Upper lobe of left lung (tissue), 4 donors: ENCODE measurements around the gene PTPRS.
"Not testable (repeated sequence)": the region's sequence is repeated elsewhere in the genome, so short reads cannot be mapped to it uniquely, and the experiment has no call there.

Experiments
- EP300 ChIP-seq, 4 donors: sonication (generic); formaldehyde crosslinking; IDR thresholded peaks; one replicate each; pipeline ENCODE4 v1.5.1; 2017; ENCODE audit warnings: antibody characterized with exemption in 4 of 4, control low read depth in 2 of 4
- POLR2A ChIP-seq, 4 donors: fragments of 450-650 bp; IDR thresholded peaks; one replicate each; pipeline ENCODE4 v1.5.1; 2016 to 2017; ENCODE audit warnings: antibody characterized with exemption in 4 of 4, mild to moderate bottlenecking in 2 of 4
- POLR2AphosphoS5 ChIP-seq, 2 donors: sonication (generic); formaldehyde crosslinking; IDR thresholded peaks; one replicate each; pipeline ENCODE4 v1.5.1; 2017; ENCODE audit warnings: antibody characterized with exemption in 2 of 2
- TF ChIP-seq, protein P1 (sequence below), 6 experiments: fragments of 450-650 bp in 4 of 6; fragments of 200-600 bp in 2 of 6; sonication (generic) in 2 of 6; IDR thresholded peaks; one replicate each; pipeline ENCODE4 v1.5.1; 2016 to 2019; ENCODE audit warnings: antibody characterized with exemption in 6 of 6

DNA sequence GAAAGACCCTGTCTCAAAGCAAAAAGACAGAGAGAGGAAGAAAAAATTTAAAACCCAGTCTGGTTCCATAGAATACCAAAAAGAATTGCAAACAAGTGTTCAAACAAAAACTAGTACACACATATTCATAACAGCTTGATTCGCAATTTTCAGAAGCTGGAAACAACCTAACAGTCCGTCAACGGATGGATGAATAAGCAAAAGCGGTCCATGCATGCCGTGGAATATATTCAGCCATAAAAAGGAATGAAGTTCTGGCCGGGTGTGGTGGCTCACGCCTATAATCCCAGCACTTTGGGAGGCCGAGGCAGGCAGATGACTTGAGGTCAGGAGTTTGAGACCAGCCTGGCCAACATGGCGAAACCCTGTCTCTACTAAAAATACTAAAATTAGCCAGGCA lies 21.2 kb upstream of the PTPRS start:
- TF ChIP-seq POLR2A, POLR2AphosphoS5, EP300 (IDR thresholded peaks at IDR 0.05): not testable (repeated sequence)
- TF ChIP-seq, protein P1, sequence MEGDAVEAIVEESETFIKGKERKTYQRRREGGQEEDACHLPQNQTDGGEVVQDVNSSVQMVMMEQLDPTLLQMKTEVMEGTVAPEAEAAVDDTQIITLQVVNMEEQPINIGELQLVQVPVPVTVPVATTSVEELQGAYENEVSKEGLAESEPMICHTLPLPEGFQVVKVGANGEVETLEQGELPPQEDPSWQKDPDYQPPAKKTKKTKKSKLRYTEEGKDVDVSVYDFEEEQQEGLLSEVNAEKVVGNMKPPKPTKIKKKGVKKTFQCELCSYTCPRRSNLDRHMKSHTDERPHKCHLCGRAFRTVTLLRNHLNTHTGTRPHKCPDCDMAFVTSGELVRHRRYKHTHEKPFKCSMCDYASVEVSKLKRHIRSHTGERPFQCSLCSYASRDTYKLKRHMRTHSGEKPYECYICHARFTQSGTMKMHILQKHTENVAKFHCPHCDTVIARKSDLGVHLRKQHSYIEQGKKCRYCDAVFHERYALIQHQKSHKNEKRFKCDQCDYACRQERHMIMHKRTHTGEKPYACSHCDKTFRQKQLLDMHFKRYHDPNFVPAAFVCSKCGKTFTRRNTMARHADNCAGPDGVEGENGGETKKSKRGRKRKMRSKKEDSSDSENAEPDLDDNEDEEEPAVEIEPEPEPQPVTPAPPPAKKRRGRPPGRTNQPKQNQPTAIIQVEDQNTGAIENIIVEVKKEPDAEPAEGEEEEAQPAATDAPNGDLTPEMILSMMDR (IDR thresholded peaks at IDR 0.05), result not testable (repeated sequence)
